Coronary artery (tissue), 2 donors: Measurements from ENCODE around the gene TARBP2.

Experiments used
- DNase-seq: peaks from one replicate; pipeline ENCODE4 v3.0.0-alpha.2; 2017; ENCODE audit warnings: low spot score
- H3K27ac ChIP-seq, 2 donors: fragments of 200-600 bp; sonication (generic); one replicate each; pipeline ENCODE4 v1.5.1; 2016 to 2019
- H3K4me3 ChIP-seq: fragments of 200-600 bp; sonication (generic); 2 replicates; pipeline ENCODE4 v1.5.1; 2016; ENCODE audit warnings: mild to moderate bottlenecking, moderate library complexity
- CTCF ChIP-seq: fragments of 200-600 bp; sonication (generic); IDR thresholded peaks from one replicate; pipeline ENCODE4 v1.5.1; 2019; ENCODE audit warnings: antibody characterized with exemption

TARBP2 gene

DNA sequence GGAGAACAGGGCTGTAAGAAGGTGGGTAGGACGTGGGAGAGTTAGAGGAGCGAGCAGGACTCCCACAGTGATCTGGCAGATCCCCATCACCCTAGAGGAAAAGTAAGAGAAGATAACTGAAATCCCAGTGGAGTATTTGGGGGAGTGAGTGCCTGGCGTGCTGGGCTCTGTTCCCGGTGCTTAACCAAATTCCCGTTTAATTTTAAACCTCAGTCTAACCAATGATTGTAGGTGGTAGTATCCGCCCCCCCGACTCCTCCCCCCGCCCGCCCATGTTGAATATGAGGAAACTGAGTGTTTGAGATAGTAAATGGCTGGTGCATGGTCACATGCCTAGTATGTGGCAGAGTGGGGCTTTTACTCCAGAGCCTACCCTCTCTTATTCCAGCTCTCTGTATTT, 1.2 kb downstream of the TARBP2 start:
- DNase-seq: no peak
- Histone ChIP-seq H3K27ac (peak overlapping the region; percentile 96 to 99), H3K4me3 (peak overlapping the region; percentile 84)
- TF ChIP-seq CTCF: no peak

DNA sequence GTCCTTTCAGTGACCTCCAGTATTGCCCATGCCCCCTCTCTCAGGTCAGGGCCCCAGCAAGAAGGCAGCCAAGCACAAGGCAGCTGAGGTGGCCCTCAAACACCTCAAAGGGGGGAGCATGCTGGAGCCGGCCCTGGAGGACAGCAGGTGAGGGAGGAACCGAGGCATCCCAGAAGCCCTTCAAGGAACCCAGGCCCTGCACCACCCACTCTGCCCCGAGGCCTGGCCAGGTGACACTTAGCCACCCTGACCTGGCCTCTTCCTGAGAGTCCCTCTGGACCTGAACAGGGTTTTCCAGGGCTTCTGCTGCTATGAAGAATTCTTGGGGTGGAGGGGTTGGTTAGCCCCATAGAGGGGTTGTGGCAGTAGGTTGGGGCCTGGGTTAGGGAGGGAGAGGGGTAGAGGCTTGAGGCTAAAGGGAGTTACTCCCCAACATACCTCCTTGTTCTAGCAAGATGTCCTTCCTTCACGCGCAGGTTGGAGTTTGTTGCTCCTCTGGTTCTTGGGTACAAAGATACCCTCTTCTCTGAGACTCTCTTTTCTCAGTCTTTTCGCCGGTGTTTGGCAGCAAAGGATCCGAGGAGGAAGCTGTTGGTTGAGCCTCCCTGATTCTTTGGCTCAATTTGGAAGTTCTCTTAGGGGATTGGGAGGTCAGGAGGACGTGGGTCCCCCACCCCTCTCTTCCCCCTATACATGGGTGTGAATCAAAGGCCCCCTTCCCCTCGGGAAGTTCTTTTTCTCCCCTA, 2.1 kb downstream of the TARBP2 start:
- peak overlapping the region; percentile 84 for H3K4me3 ChIP-seq
- TF ChIP-seq CTCF: no peak
- peak overlapping the region; percentile 96 to 99 for H3K27ac ChIP-seq
- DNase-seq: no peak

- TF ChIP-seq CTCF: no peak
- Histone ChIP-seq H3K27ac (peak overlapping the region; percentile 96 to 99), H3K4me3 (no peak overlapping the region)
- DNase-seq: no peak
Measured at GRCh38 chr12:53504004-53504920, 3.2 kb downstream of the TARBP2 start.

GRCh38 chr12:53505086-53505485, 4.0 kb downstream of the TARBP2 start:
- Histone ChIP-seq H3K4me3 (no peak overlapping the region), H3K27ac (peak overlapping the region; percentile 70 to 99)
- no peak for TF ChIP-seq CTCF
- no peak for DNase-seq

- DNase-seq: no peak
- H3K27ac ChIP-seq: peak overlapping the region; percentile 70 to 99
- no peak overlapping the region for H3K4me3 ChIP-seq
- TF ChIP-seq CTCF: no peak
Measured at GRCh38 chr12:53505555-53506449, 4.7 kb downstream of the TARBP2 start.

GRCh38 chr12:53506450-53506785, 5.3 kb downstream of the TARBP2 start:
- H3K27ac ChIP-seq: peak overlapping the region; percentile 42 to 99
- DNase-seq: no peak
- TF ChIP-seq CTCF: no peak
- no peak overlapping the region for H3K4me3 ChIP-seq
